T-helper 17 cell (primary cell): ENCODE measurements around the gene THOC5. TPM values are rescaled to one million over a fixed set of nuclear protein-coding genes. Genes with fewer than 3 reads are reported as not detected.
A peak's percentile ranks its signal among the peaks of the same experiment; 100 is the strongest.

Experiments used
- ATAC-seq: fragments of 150-1000 bp; cut with Tn5 transposase; 2 replicates; pipeline ENCODE4 v1.10.0; 2021; ENCODE audit warnings: mild to moderate bottlenecking, moderate library complexity
- DNase-seq, 3 donors: peaks; one replicate each; pipeline versions ENCODE4 v3.0.0 to v3.0.0-alpha.2; 2020 to 2021
- H3K9me3 ChIP-seq: one replicate; pipeline ENCODE4 v1.7.0; 2013; ENCODE audit warnings: low read length, mild to moderate bottlenecking; ENCODE audit not compliant: control insufficient read depth, poor library complexity, severe bottlenecking
- H3K27ac Mint-ChIP-seq: one replicate; pipeline ENCODE4 v1.8.0; 2022; ENCODE audit warnings: mild to moderate bottlenecking, moderate library complexity, mixed read lengths
- H3K27me3 Mint-ChIP-seq: one replicate; pipeline ENCODE4 v1.8.0; 2022; ENCODE audit warnings: mixed read lengths
- H3K36me3 Mint-ChIP-seq: one replicate; pipeline ENCODE4 v1.8.0; 2022; ENCODE audit warnings: low read depth, mixed read lengths
- H3K4me1 Mint-ChIP-seq: one replicate; pipeline ENCODE4 v1.8.0; 2022; ENCODE audit warnings: mild to moderate bottlenecking, mixed read lengths
- H3K4me3 Mint-ChIP-seq: one replicate; pipeline ENCODE4 v1.8.0; 2022; ENCODE audit warnings: mild to moderate bottlenecking, moderate library complexity, mixed read lengths
- total RNA-seq, 4 donors: library from RNA in 2 of 4; stranded (reverse) in 2 of 4; gene quantifications; one replicate each; pipeline ENCODE4 v1.2.3 and lab custom pipeline; 2022 to 2026

Gene THOC5
- total RNA-seq, 2 donors from 2014 or later, result 34.2 to 46.2 TPM

DNA sequence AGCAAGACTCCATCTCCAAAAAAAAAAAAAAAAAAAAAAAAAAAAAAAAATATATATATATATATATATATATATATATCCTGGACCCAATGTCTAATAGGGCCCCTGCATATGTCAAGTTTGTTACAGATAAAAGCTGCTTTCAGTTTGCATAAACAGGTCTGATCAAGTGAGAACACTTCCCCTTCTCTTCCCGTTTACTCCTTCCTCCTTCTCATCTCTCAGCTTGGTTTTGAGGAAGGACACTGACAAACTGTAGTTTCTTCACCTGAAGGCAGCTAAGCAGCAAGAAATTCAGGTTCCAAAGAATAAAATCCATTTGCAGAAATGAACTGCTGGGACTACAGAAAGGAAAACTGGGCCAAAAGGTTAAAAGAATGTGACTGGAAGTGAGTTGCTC lies 11.7 kb downstream of the THOC5 start:
- Mint-ChIP-seq H3K4me3 (no peak overlapping the region), H3K27me3 (no peaks in the 10 kb centered on the region), H3K27ac (peak overlapping the region; percentile 53), H3K36me3 (peaks cover 5% of the 10 kb centered on the region), H3K4me1 (peaks cover 2% of the 10 kb centered on the region)
- no peaks in the 10 kb centered on the region for H3K9me3 ChIP-seq
- ATAC-seq (no peak), DNase-seq (no peak)

DNA sequence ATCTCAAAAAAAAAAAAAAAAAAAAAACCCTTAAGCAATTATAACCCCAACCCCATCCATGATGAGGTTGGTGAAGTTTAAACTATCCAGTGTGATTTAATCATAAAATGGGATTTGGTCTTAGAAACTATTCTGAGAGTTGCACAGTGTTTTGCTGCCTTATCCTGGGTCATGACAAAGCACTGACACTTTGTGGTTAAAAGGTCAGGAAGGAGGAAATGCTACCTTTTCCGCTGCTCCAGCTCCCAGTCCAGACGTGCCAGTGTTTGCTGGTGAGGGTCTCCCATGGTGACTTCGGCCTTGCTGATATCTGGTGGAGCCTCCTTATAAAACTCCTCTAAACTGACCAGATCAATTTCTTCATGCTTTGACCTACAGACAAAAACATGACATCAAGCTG lies 14.5 kb downstream of the THOC5 start:
- DNase-seq (no peak), ATAC-seq (no peak)
- Mint-ChIP-seq H3K27ac (no peak overlapping the region), H3K36me3 (peaks cover 5% of the 10 kb centered on the region), H3K27me3 (no peaks in the 10 kb centered on the region), H3K4me3 (no peak overlapping the region), H3K4me1 (no peaks in the 10 kb centered on the region)
- H3K9me3 ChIP-seq, result no peaks in the 10 kb centered on the region

DNA sequence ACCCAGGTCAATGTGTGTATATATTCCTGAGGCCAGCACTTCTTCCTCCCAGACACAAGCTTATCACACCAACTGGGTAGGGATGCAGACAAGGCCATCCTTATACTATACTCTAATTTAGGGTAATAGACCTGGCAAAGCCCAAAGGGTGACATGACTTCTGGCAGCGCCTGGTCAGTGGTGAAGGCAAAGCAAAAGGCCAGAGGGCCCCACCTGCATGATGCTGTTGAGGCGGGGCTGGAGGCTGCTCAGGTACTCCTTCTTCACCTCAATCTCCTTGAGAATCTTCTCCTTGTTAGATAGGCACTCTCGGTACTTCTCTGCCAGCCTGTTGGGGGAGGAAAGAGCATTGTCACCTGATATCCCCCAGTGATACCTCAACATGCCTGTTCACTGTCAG lies 17.1 kb downstream of the THOC5 start:
- H3K9me3 ChIP-seq, result no peaks in the 10 kb centered on the region
- Mint-ChIP-seq H3K4me1 (no peaks in the 10 kb centered on the region), H3K36me3 (peaks cover 6% of the 10 kb centered on the region), H3K4me3 (no peak overlapping the region), H3K27ac (no peak overlapping the region), H3K27me3 (no peaks in the 10 kb centered on the region)
- no peak for DNase-seq
- no peak for ATAC-seq

DNA sequence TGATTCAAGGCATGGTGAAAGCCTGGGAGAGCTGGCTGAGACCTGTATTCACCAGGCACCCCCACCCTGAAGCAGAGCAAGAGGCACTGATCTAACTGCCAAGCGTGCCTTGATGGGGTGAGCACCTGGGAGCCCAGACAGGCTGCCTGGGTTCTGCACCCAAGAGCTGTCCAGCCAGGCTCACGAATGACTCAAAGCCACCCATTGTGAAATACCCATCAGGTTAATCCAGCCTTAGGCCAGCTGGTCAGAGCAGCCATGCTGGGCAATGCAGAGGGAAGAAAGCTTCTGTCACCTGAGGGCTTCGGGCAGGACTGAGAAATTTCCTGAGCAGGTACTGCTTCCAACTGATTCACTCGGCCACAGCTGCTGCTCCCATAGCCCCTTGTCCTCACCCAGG lies 22.1 kb downstream of the THOC5 start:
- H3K36me3 Mint-ChIP-seq, result peaks cover 7% of the 10 kb centered on the region
- no peaks in the 10 kb centered on the region for H3K4me1 Mint-ChIP-seq
- DNase-seq (no peak), ATAC-seq (no peak)
- H3K27me3 Mint-ChIP-seq, result no peaks in the 10 kb centered on the region
- H3K9me3 ChIP-seq, result no peaks in the 10 kb centered on the region
- H3K27ac Mint-ChIP-seq, result no peak overlapping the region
- H3K4me3 Mint-ChIP-seq, result no peak overlapping the region

DNA sequence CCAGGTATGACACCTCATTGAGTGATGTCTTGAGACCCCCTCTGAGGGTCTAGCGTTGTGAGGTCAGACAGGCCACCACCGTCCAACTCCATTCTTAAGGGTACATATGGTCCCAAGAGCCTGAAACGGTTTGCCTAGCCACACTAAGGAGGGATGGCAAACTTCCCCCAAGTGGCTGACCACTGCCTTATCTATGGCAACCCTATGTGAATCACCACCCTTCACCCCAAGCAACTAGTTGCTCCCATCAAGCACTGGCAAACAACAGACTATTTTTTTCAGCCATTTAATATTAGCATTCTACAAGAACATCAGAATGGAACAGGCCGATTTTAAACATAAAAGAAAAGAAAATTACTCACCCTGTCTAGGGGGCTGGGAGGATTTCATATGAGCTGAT lies 22.8 kb downstream of the THOC5 start:
- Mint-ChIP-seq H3K36me3 (peaks cover 7% of the 10 kb centered on the region), H3K4me3 (no peak overlapping the region), H3K27ac (peak overlapping the region; percentile 49), H3K4me1 (no peaks in the 10 kb centered on the region), H3K27me3 (no peaks in the 10 kb centered on the region)
- ATAC-seq (no peak), DNase-seq (no peak)
- no peaks in the 10 kb centered on the region for H3K9me3 ChIP-seq

DNA sequence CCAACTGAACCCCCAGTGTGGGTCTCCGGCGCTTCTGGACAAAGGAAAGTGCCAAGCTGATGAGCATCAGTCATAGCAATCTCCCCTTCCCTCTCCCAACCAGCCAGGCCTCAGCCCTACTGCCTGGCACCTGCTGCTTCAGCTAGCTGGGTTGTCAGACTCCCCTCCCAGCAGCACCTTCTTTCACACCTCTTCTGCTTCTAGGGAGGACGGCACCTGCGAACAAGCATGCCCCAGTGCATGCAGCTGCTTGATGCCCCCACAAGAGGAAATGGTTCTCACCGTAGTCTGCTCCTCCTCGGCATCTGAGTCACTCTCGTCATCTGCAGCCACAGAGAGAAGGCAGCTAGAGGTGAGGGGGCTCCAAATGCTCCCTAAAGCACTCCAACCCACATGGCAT lies 25.4 kb downstream of the THOC5 start:
- H3K9me3 ChIP-seq, result no peaks in the 10 kb centered on the region
- Mint-ChIP-seq H3K27ac (no peak overlapping the region), H3K27me3 (no peaks in the 10 kb centered on the region), H3K36me3 (peaks cover 3% of the 10 kb centered on the region), H3K4me1 (no peaks in the 10 kb centered on the region), H3K4me3 (no peak overlapping the region)
- ATAC-seq (no peak), DNase-seq (no peak)

DNA sequence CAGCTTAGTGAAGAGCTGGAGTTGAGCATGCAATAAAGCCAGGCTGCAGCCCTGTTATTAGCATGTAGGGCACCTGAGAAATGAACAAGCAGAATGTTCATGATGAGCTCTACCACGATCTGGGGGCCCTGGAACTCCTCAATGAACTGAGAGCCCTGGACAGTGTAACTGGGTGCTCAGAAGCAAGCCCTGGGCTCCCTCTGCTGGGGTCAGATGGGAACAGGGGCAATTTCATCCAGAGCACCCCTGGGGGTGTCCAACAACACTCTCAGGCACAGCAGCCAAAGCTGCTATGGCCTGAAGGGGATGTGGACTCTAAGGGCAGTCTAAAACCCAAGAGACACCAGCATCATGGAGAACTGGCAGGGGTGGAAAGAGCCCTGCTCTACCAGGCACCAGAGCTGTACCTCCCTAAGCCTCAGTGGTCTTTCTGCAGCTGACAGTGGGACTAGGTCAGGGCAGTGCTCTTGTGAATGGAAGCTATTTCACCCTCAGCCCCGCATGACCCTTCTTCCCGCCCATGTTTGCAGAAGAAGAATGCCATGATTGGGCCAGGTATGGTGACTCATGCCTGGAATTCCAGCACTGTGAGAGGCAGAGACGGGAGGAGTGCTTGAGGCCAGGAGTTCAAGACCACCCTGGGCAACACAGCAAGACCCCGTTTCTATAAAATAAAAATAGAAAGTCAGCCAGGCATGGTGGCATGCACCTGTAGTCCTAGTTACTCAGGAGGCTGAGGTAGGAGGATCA lies 28.9 kb downstream of the THOC5 start:
- peaks cover 2% of the 10 kb centered on the region for H3K36me3 Mint-ChIP-seq
- H3K27me3 Mint-ChIP-seq, result no peaks in the 10 kb centered on the region
- DNase-seq (peak in 1 of 3 donors; percentile 9), ATAC-seq (peak; percentile 56)
- H3K4me3 Mint-ChIP-seq, result no peak overlapping the region
- no peaks in the 10 kb centered on the region for H3K4me1 Mint-ChIP-seq
- no peaks in the 10 kb centered on the region for H3K9me3 ChIP-seq
- H3K27ac Mint-ChIP-seq, result no peak overlapping the region

DNA sequence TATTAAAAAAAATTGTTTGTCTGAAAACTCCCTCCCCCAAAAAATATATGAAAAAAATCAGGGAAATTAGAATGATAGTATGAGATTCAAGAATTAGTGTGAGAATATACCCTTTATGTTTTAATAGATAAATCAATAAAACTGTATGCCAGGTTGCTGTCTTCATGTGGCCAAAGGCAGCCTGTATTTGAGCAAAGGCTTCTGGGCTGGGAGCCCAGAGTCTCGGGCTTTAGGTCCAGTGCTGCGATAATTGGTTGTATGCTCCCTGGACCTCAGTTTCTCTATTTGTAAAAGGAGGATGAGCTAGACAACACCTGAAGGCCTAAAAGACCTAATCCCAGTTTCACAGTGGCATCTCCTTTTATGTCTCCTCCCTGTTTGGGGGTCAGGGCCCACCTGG lies 29.8 kb downstream of the THOC5 start:
- ATAC-seq (no peak), DNase-seq (no peak)
- no peaks in the 10 kb centered on the region for H3K27me3 Mint-ChIP-seq
- no peaks in the 10 kb centered on the region for H3K4me1 Mint-ChIP-seq
- no peak overlapping the region for H3K4me3 Mint-ChIP-seq
- H3K27ac Mint-ChIP-seq, result no peak overlapping the region
- no peaks in the 10 kb centered on the region for H3K9me3 ChIP-seq
- peaks cover 2% of the 10 kb centered on the region for H3K36me3 Mint-ChIP-seq

DNA sequence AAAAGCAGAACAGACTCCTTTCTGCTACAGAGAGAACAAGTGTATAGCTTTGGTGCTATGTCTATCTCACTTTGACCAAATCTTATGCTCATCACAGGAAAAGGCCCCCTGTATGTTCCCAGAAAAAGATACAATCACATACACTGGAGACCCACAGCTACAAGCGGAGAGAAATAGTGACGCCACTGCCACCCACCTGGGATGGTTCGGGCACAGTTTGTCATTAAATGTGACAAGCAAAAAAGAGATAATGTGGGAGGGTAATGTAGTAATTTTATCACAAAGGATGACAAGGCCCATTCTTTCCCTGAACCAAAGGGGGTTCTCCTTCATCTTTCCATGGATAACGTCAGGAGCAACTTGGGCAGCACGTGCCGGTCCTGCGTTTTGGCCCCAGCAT lies 32.0 kb downstream of the THOC5 start:
- Mint-ChIP-seq H3K27me3 (no peaks in the 10 kb centered on the region), H3K36me3 (peaks cover 2% of the 10 kb centered on the region), H3K4me3 (no peak overlapping the region), H3K4me1 (no peaks in the 10 kb centered on the region), H3K27ac (no peak overlapping the region)
- ATAC-seq, result no peak
- no peaks in the 10 kb centered on the region for H3K9me3 ChIP-seq
- no peak for DNase-seq

DNA sequence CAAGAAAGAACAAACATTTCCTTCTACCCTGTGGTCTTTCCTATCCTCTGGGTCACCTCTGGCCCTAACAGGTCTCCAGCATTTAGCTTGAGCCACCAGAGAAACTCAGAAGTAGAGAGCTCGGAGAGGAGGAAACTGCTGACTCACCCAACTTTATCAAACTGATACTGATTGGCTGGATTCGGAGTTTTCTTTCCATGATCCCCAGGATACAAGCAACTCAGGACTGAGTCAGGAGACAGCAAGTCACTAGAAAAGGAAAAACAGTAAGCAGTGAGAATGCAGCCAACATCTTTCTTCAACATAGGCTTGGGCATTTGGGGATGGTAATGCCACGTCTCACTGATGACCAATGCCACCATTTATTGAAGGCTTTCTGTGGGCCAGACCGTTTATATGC lies 32.7 kb downstream of the THOC5 start:
- H3K9me3 ChIP-seq, result no peaks in the 10 kb centered on the region
- Mint-ChIP-seq H3K36me3 (peaks cover 7% of the 10 kb centered on the region), H3K4me1 (no peaks in the 10 kb centered on the region), H3K4me3 (peak overlapping the region; percentile 3), H3K27ac (no peak overlapping the region), H3K27me3 (no peaks in the 10 kb centered on the region)
- no peak for ATAC-seq
- no peak for DNase-seq

DNA sequence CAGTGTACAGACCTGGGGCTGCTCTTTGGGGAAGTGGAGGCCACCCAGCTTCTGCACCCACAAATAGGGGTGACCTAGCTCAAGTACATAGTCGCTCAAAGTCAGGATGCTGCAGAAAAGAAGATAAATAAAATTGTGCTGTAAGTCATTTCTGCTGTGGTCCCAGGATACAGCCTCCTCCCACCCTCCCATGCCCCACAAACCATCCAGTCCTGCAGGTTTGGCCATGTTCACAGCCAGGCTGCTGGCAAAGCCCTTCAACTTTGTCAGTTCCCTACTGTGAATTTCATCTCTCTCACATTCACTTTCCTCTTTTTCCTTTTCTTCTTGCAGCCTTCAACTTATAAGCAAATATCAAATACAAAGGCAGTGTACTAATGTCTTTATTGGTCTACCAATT lies 33.6 kb downstream of the THOC5 start:
- H3K4me3 Mint-ChIP-seq, result no peak overlapping the region
- peaks cover 8% of the 10 kb centered on the region for H3K36me3 Mint-ChIP-seq
- no peaks in the 10 kb centered on the region for H3K4me1 Mint-ChIP-seq
- H3K27ac Mint-ChIP-seq, result peak overlapping the region; percentile 21
- DNase-seq (no peak), ATAC-seq (no peak)
- no peaks in the 10 kb centered on the region for H3K9me3 ChIP-seq
- H3K27me3 Mint-ChIP-seq, result no peaks in the 10 kb centered on the region

DNA sequence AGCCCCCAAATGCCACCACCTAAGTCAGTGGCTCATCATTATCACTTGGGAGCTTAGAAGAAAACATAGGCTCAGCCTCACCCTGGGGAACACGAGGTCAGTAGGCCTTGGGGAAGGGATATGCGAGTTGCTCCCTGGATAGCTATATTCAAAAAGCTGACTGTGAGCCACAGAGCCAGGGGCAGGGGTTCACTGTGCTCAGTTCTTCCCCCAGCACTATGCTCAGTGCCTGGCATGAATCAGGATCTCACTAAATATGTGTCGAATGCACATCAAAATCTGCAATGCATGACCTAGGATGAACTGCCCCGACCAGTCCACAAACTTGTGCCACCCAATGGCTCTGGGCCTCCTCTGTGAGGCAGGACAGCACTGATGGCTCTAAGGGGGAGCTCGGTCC lies 35.1 kb downstream of the THOC5 start:
- H3K4me1 Mint-ChIP-seq, result no peaks in the 10 kb centered on the region
- H3K4me3 Mint-ChIP-seq, result no peak overlapping the region
- DNase-seq, result no peak
- H3K9me3 ChIP-seq, result no peaks in the 10 kb centered on the region
- no peak overlapping the region for H3K27ac Mint-ChIP-seq
- H3K36me3 Mint-ChIP-seq, result peaks cover 8% of the 10 kb centered on the region
- no peaks in the 10 kb centered on the region for H3K27me3 Mint-ChIP-seq
- no peak for ATAC-seq

DNA sequence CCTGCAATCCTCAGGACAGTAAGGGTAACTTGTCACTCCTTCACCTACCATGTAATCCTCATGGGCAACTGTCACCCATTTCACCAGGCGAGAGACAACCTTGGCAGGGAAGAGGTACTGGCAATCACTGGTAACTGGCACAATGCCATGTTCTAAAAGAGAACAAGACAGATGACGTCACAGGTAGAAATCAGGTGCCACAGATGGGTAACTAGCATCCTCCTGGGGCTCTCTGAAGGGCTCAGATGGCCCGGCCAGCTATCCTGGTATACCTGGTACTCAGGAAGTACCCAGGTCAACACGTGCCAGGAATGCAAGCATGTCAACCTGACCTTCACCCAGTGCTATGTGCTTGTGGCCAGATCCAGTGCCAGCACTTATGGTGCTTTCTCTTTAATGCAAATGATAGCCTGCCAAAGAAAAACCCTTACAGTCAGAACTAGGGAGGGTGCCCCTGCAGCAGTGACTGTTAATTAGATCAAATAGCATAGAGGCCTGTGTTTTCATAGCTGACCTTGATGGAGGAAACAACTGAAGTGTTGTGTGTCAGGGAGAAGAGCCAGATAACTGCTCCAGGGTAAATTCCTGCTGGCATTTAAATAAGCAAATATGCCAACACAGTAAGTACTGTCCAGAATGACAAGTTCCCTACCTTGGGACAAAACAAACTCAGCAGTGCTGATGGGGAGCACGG lies 36.2 kb downstream of the THOC5 start:
- Mint-ChIP-seq H3K4me3 (no peak overlapping the region), H3K4me1 (no peaks in the 10 kb centered on the region), H3K36me3 (peaks cover 8% of the 10 kb centered on the region), H3K27me3 (no peaks in the 10 kb centered on the region), H3K27ac (no peak overlapping the region)
- H3K9me3 ChIP-seq, result no peaks in the 10 kb centered on the region
- ATAC-seq, result no peak
- DNase-seq, result no peak

DNA sequence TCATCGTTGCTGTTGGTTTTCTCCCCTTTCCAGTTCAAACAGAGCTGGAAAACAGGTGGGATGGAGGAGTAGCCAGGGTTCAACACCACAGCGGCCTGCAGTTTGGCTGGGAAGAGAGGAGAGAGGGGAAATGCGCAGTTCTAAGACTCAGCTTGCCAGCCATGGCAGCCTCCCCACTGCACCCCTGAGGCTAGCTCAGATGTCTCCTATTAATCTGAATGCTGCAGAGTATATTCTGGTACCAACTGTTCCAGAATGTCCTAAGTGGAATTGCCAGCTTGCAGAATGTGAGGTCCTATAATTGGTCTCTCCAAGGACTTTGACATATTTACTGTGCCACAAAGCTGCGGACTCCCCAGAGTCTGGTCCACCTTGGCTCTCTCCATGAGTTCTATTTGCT lies 41.5 kb downstream of the THOC5 start:
- no peak for ATAC-seq
- Mint-ChIP-seq H3K27me3 (no peaks in the 10 kb centered on the region), H3K4me3 (no peak overlapping the region), H3K36me3 (peaks cover 10% of the 10 kb centered on the region), H3K4me1 (no peaks in the 10 kb centered on the region), H3K27ac (no peak overlapping the region)
- no peaks in the 10 kb centered on the region for H3K9me3 ChIP-seq
- DNase-seq, result no peak
